Measurements from ENCODE around the gene SOBP. TPM values are rescaled to one million over a fixed set of nuclear protein-coding genes. Genes with fewer than 3 reads are reported as not detected.

The SOBP gene
- total RNA-seq, 1 donor from 2014 or later: 11.0 TPM

GRCh38 chr6:107637316-107638315 is 147.7 kb downstream of the SOBP start:
- no peak for DNase-seq (ENCODE audit: low spot score)

- DNase-seq (ENCODE audit: low spot score): no peak
These were observed 148.6 kb downstream of the SOBP start for GRCh38 chr6:107638493-107638892.

- DNase-seq (ENCODE audit: low spot score): no peak
These were observed 149.6 kb downstream of the SOBP start for GRCh38 chr6:107639511-107639910.

GRCh38 chr6:107641071-107641470 is 151.2 kb downstream of the SOBP start:
- DNase-seq (ENCODE audit: low spot score): no peak

GRCh38 chr6:107641500-107641941 is 151.6 kb downstream of the SOBP start:
- no peak for DNase-seq (ENCODE audit: low spot score)

GRCh38 chr6:107642095-107642860 is 152.4 kb downstream of the SOBP start:
- DNase-seq (ENCODE audit: low spot score): no peak

GRCh38 chr6:107642861-107643328 is 153.0 kb downstream of the SOBP start:
- DNase-seq (ENCODE audit: low spot score): no peak

- no peak for DNase-seq (ENCODE audit: low spot score)
These were observed 154.6 kb downstream of the SOBP start for GRCh38 chr6:107644513-107644912.

GRCh38 chr6:107645740-107646139 is 155.8 kb downstream of the SOBP start:
- DNase-seq (ENCODE audit: low spot score): no peak

GRCh38 chr6:107646176-107646575 is 156.3 kb downstream of the SOBP start:
- DNase-seq (ENCODE audit: low spot score): no peak

GRCh38 chr6:107646776-107647438 is 157.0 kb downstream of the SOBP start:
- DNase-seq (ENCODE audit: low spot score): no peak

GRCh38 chr6:107647439-107647948 is 157.6 kb downstream of the SOBP start:
- no peak for DNase-seq (ENCODE audit: low spot score)

- DNase-seq (ENCODE audit: low spot score): no peak
These were observed 159.1 kb downstream of the SOBP start for GRCh38 chr6:107648983-107649382.

GRCh38 chr6:107652526-107653182 is 162.7 kb downstream of the SOBP start:
- DNase-seq (ENCODE audit: low spot score): no peak

- DNase-seq (ENCODE audit: low spot score): no peak
These were observed 163.3 kb downstream of the SOBP start for GRCh38 chr6:107653183-107653580.

- DNase-seq (ENCODE audit: low spot score): no peak
These were observed 164.0 kb downstream of the SOBP start for GRCh38 chr6:107653861-107654394.

- DNase-seq (ENCODE audit: low spot score): no peak
These were observed 164.8 kb downstream of the SOBP start for GRCh38 chr6:107654764-107655163.

GRCh38 chr6:107655245-107655644 is 165.3 kb downstream of the SOBP start:
- DNase-seq (ENCODE audit: low spot score): no peak

GRCh38 chr6:107655864-107656263 is 165.9 kb downstream of the SOBP start:
- no peak for DNase-seq (ENCODE audit: low spot score)

GRCh38 chr6:107656401-107656800 is 166.5 kb downstream of the SOBP start:
- DNase-seq (ENCODE audit: low spot score): no peak
